Mammary epithelial cell (primary cell): ENCODE measurements around the gene EEIG2.

Source experiments
- CTCF ChIP-seq, 2 donors: IDR thresholded peaks in 1 of 2; conservative IDR thresholded peaks in 1 of 2; 2 replicates each; pipeline ENCODE4 v1.5.1; 2011 to 2012; ENCODE audit warnings: inconsistent platforms in 2 of 2, low read length in 2 of 2, mild to moderate bottlenecking in 2 of 2, control low read depth in 1 of 2, low read depth in 1 of 2; ENCODE audit not compliant: insufficient read depth in 1 of 2; ENCODE audit errors: extremely low read depth in 1 of 2
- EZH2 ChIP-seq: IDR thresholded peaks from 2 replicates; pipeline ENCODE4 v1.6.1; 2012; ENCODE audit warnings: low read length, inconsistent platforms, borderline replicate concordance

- TF ChIP-seq CTCF (conservative IDR thresholded peaks at IDR 0.05 in 1 of 2, IDR thresholded peaks at IDR 0.05 in 1 of 2; ENCODE audit: extremely low read depth in 1 of 2, insufficient read depth in 1 of 2, low read depth in 1 of 2, low read length in 2 of 2) (no peak), EZH2 (no peak)
These were observed 40.6 kb downstream of the EEIG2 start for GRCh38 chr1:108600504-108600903.
